BE2C (cell line): ENCODE measurements around the gene EXOSC1.
"Not testable (repeated sequence)": the region's sequence is repeated elsewhere in the genome, so short reads cannot be mapped to it uniquely, and the experiment has no call there.

Experiments used
- DNase-seq: peaks from one replicate; pipeline ENCODE4 v3.0.0-alpha.2; 2020
- H3K27me3 ChIP-seq: fragments of 250-450 bp; sonication (Bioruptor Pico); 2 replicates; pipeline ENCODE4 v1.5.1; 2020; ENCODE audit warnings: mild to moderate bottlenecking
- H3K36me3 ChIP-seq: fragments of 250-450 bp; sonication (Bioruptor Pico); 2 replicates; pipeline ENCODE4 v1.5.1; 2020; ENCODE audit warnings: mild to moderate bottlenecking
- H3K4me1 ChIP-seq: fragments of 250-450 bp; sonication (Bioruptor Pico); 2 replicates; pipeline ENCODE4 v1.5.1; 2020
- H3K4me3 ChIP-seq: 2 replicates; pipeline ENCODE4 v1.5.1; 2011; ENCODE audit warnings: low read depth, low read length
- H3K9me3 ChIP-seq: fragments of 250-450 bp; sonication (Bioruptor Pico); 2 replicates; pipeline ENCODE4 v1.5.1; 2020
- TF ChIP-seq, protein P1 (sequence below): IDR thresholded peaks from 2 replicates; pipeline ENCODE4 v1.5.1; 2012; ENCODE audit warnings: mild to moderate bottlenecking, low read depth, low read length

EXOSC1 gene

DNA sequence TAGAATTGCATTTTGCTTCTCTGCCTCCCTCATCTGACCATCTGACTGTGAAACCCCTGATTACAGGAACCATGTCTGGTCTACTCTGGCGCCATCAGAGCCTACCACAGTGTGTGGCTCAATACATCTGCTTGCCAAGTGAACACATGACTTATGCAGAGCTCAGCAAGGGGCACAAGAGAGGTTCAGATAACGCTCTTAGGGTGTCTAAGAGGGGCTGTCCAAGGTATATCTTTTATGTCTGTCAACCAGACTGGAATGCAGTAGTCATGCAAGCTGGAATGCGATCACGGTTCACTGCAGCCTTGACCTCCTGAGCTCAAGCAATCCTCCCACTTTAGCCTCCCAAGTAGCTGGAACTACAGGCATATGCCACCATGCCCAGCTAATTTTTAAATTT lies 34.4 kb downstream of the EXOSC1 start:
- TF ChIP-seq, protein P1, sequence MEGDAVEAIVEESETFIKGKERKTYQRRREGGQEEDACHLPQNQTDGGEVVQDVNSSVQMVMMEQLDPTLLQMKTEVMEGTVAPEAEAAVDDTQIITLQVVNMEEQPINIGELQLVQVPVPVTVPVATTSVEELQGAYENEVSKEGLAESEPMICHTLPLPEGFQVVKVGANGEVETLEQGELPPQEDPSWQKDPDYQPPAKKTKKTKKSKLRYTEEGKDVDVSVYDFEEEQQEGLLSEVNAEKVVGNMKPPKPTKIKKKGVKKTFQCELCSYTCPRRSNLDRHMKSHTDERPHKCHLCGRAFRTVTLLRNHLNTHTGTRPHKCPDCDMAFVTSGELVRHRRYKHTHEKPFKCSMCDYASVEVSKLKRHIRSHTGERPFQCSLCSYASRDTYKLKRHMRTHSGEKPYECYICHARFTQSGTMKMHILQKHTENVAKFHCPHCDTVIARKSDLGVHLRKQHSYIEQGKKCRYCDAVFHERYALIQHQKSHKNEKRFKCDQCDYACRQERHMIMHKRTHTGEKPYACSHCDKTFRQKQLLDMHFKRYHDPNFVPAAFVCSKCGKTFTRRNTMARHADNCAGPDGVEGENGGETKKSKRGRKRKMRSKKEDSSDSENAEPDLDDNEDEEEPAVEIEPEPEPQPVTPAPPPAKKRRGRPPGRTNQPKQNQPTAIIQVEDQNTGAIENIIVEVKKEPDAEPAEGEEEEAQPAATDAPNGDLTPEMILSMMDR = no peak
- H3K9me3 ChIP-seq = no peaks in the 10 kb centered on the region
- H3K27me3 ChIP-seq = no peaks in the 10 kb centered on the region
- no peaks in the 10 kb centered on the region for H3K36me3 ChIP-seq
- no peak overlapping the region for H3K4me3 ChIP-seq
- DNase-seq = no peak
- no peaks in the 10 kb centered on the region for H3K4me1 ChIP-seq

DNA sequence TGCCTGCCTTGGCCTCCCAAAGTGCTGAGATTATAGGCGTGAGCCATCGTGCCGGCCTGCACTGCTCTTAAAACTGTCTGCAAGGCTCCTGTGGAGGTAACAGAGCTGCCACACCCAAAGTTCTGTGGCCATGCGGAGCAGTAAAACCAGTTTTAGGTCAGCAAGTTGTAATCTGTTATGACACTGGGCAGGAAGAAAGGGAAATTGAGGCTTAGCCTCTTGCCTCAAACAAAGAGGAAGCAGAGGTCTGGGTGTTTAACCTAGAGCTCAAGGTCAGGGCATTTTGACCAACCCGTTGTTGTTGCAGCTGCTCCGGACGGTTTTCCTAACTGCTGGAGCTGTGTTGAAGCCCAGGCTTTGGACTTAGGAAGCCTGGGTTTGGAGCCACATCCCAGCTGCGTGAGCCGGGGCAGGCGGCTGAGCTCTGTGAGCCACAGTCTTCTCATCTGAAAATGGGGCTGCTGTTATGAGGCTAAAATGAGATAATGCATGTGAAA lies 37.3 kb downstream of the EXOSC1 start:
- H3K4me1 ChIP-seq = no peaks in the 10 kb centered on the region
- DNase-seq = no peak
- H3K36me3 ChIP-seq = no peaks in the 10 kb centered on the region
- TF ChIP-seq, protein P1 = no peak
- H3K27me3 ChIP-seq = no peaks in the 10 kb centered on the region
- H3K4me3 ChIP-seq = no peak overlapping the region
- H3K9me3 ChIP-seq = no peaks in the 10 kb centered on the region

DNA sequence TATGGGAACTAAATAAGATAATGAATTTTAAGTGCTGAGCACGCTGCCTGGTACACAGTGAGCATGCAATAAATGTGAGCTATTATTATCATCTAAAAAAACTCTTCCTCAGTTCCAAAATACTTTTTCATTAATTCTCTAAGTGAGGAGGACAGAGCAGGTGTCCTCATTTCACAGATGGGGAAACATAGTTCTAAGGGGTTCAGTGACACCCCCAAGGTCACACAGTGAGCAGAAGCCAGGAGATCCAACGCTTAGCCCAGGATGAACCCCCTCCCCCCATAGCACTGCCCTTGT lies 37.9 kb downstream of the EXOSC1 start:
- no peaks in the 10 kb centered on the region for H3K9me3 ChIP-seq
- no peaks in the 10 kb centered on the region for H3K4me1 ChIP-seq
- no peaks in the 10 kb centered on the region for H3K27me3 ChIP-seq
- H3K36me3 ChIP-seq = no peaks in the 10 kb centered on the region
- no peak overlapping the region for H3K4me3 ChIP-seq
- DNase-seq = no peak
- TF ChIP-seq, protein P1 = no peak

DNA sequence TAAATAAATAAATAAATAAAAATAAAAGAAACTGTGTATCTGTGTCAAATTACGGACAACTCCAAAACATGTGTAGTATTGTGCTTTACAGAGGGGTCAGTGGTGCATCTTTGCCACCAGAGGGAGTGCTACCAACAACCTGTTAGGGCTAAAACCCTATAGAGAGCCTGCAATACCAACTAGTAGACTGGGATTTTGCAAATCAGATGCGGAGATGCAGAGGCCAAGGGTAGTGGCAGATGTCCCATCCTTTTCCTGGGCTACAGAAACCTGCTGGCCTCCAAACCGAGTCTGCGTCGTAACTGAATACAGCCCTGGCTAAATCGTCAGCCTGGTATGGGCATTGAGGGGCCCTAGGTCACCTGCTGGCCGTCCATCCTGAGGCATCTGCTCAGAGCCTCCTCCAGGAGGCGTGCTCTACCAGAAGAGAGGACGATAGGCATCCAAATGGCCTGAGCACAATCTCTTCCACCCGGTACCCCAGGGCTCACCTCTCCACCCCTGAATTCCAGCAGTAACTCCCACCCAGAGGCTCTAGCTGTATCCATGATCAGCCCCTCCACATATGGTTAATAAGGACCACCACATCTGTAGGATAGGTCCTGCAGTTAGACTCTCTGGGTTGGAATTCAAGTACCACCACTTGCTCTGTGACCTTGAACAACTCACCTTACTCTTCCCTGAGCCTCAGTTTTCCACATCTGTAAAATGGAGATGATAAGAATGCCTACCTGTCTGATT lies 38.4 kb downstream of the EXOSC1 start:
- TF ChIP-seq, protein P1 = peak; percentile 83
- peak overlapping the region; percentile 46 for H3K4me3 ChIP-seq
- H3K9me3 ChIP-seq = no peaks in the 10 kb centered on the region
- no peaks in the 10 kb centered on the region for H3K27me3 ChIP-seq
- DNase-seq = peak; percentile 68
- H3K4me1 ChIP-seq = no peaks in the 10 kb centered on the region
- no peaks in the 10 kb centered on the region for H3K36me3 ChIP-seq

DNA sequence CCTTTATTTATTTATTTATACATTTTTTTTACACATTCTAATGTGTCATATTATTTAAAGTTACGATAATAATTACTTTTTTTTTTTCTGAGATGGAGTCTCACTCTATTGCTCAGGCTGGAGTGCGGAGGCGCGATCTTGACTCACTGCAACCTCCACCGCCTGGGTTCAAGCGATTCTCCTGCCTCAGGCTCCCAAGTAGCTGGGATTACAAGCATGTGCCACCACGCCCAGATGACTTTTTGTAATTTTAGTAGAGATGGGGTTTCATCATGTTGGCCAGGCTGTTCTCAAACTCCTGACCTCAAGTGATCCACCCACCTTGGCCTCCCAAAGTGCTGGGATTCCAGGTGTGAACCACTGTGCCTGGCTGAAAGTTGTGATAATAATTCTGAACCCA lies 39.3 kb downstream of the EXOSC1 start:
- H3K9me3 ChIP-seq, DNase-seq, H3K4me1 ChIP-seq, H3K36me3 ChIP-seq, H3K4me3 ChIP-seq, H3K27me3 ChIP-seq: not testable (repeated sequence)

DNA sequence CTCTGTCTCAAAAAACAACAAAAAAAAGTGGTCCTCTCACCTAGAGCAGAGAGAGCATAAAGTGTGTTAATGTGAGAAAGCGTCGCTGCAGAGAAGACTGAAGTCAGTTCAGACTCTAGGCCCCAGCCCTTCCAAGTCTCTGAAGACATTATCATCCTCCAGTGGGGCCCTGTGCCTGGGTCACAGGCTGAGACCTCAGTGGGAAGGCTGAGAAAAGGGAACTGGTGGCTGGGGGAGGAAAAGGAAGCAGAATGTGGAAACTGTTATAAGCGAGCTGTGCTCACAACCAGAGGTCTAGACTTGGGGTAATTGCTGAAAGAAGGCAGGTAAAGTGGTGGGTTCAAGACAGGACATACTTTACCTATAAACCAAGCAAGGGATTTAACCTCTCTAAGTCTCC lies 39.7 kb downstream of the EXOSC1 start:
- no peak for DNase-seq
- Histone ChIP-seq H3K4me3 (no peak overlapping the region), H3K27me3 (no peaks in the 10 kb centered on the region), H3K9me3 (no peaks in the 10 kb centered on the region), H3K4me1 (no peaks in the 10 kb centered on the region), H3K36me3 (no peaks in the 10 kb centered on the region)
- TF ChIP-seq, protein P1 = no peak
